ENCODE measurements around the gene IMMP2L. TPM values are rescaled to one million over a fixed set of nuclear protein-coding genes. Genes with fewer than 3 reads are reported as not detected.

The IMMP2L gene
- total RNA-seq, 4 donors from 2014 or later = 12.4 to 31.7 (median 22.8) TPM

DNA sequence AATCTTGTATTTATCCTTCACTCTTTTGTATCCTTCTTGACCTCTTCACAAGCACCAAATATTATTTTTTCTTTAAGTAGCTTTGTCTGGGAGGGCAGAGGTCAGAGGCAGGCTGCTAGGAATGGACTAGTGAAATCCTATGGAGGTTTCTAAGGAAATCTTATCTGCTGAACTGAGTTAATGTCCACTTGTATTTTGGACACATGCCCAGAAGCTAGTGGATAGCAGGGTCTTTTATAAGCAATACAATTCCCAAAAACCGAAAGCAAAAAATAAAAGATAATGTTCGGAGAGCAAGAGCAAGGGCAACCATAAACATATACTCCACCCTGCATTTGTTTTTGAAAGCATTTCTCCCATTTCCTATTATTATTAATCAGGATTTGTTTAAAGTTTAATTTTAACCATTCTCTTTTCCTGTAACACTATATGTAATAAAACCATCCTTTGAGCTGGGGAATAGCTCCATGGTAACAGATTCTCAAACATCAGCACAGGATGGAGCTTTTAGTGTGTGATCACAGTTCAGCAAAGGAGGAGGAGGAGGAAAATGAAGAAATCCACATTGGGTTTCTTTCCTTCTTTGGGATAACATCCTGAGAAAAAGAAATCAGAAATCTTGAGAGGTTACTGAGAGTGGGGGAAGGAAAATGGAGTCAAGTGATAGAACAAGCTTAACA is 799.6 kb downstream of the IMMP2L start:
- no peak for ATAC-seq (ENCODE audit: low FRiP score)
- TF ChIP-seq, protein P1, sequence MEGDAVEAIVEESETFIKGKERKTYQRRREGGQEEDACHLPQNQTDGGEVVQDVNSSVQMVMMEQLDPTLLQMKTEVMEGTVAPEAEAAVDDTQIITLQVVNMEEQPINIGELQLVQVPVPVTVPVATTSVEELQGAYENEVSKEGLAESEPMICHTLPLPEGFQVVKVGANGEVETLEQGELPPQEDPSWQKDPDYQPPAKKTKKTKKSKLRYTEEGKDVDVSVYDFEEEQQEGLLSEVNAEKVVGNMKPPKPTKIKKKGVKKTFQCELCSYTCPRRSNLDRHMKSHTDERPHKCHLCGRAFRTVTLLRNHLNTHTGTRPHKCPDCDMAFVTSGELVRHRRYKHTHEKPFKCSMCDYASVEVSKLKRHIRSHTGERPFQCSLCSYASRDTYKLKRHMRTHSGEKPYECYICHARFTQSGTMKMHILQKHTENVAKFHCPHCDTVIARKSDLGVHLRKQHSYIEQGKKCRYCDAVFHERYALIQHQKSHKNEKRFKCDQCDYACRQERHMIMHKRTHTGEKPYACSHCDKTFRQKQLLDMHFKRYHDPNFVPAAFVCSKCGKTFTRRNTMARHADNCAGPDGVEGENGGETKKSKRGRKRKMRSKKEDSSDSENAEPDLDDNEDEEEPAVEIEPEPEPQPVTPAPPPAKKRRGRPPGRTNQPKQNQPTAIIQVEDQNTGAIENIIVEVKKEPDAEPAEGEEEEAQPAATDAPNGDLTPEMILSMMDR (IDR thresholded peaks at IDR 0.05) = no peak
- no peak for DNase-seq (ENCODE audit: low spot score)

DNA sequence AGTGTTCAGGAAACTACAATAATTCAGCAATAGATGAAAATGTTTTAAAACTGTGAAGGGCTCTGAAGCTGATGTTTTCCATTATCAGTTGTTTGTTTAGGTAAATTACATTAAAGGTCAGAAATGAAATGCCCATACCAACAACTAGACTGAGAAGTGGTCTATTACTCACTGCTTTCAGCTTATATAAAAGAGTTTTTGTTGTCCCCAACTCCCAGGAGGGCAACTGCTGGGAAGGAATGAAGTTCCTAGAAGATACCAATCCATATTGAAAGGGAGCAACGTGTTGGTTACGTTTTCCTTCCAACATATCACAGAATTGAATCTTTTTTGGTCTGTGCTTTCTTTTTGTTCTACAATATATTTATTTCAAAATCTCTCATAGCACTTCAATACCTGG is 802.0 kb downstream of the IMMP2L start:
- ATAC-seq (ENCODE audit: low FRiP score) (no peak), DNase-seq (ENCODE audit: low spot score) (no peak)
- TF ChIP-seq, protein P1 (IDR thresholded peaks at IDR 0.05) = no peak

DNA sequence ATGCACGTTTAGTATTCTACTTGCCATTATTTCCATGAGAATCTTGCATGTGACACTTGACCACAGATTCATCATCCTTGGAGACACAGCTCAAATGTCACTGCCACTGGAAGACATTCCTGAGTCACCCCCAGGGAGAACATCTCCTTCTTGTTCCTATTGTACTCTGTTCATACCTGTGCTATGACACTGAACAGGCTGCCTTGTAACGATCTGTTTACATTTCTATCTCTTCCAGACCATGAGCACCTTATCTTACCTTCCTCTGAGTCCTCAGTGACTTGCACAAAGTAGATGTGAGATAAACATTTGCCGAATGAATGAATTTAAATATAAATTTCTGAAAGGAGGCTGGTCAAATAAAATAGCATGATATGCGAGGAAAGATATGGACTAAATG is 803.2 kb downstream of the IMMP2L start:
- TF ChIP-seq, protein P1 (IDR thresholded peaks at IDR 0.05) = no peak
- DNase-seq (ENCODE audit: low spot score) (no peak), ATAC-seq (ENCODE audit: low FRiP score) (no peak)

DNA sequence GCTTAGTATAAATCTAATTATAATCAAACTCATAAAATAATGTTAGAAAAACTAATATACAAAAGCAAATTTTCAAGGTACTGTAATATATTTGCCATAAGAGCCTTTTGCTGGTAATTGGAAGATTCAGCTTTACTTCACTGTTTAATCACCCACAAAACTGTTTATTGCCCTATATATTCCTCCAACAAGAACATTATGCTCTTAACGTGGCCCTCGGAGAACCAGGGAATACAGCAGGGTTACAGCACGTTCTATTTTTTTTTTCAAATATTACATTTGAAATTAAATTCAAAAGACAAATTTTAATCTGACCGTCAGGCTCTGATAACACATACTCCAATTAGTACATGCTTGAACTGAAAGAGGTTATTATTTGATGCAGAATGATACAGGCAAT is 807.6 kb downstream of the IMMP2L start:
- ATAC-seq (ENCODE audit: low FRiP score) (no peak), DNase-seq (ENCODE audit: low spot score) (no peak)
- TF ChIP-seq, protein P1 (IDR thresholded peaks at IDR 0.05) = no peak

DNA sequence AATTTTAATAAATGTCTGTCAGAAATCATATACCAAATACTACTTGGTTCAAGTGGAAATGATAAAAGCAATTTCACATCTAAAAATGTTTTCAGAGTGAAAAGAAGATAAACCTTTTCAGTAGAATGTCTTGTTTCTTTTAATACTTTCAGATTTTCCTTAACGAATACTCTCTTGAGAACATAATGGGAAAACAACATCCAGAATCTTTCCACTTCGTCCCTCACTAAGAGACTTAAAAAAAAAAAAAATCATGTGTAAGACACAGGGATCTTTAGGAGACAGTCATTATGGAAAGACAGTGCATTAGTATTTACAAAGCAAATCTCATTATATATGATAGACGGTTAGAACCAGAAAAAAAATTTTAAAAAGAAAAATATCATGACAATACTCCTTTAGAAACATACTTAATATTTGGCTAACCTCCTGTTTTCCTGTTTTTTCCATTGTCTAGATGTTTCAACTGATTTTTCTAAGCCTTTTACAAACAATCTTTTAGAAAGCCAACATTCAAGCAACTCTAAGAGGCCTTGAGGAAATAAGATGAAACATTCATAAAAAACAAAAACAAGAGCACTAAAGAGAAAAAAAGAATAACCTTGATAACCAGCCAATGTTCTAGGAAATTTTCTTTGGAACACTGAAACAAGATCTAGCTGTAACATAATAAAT is 811.2 kb downstream of the IMMP2L start:
- no peak for ATAC-seq (ENCODE audit: low FRiP score)
- TF ChIP-seq, protein P1 (IDR thresholded peaks at IDR 0.05) = no peak
- DNase-seq (ENCODE audit: low spot score) = no peak

DNA sequence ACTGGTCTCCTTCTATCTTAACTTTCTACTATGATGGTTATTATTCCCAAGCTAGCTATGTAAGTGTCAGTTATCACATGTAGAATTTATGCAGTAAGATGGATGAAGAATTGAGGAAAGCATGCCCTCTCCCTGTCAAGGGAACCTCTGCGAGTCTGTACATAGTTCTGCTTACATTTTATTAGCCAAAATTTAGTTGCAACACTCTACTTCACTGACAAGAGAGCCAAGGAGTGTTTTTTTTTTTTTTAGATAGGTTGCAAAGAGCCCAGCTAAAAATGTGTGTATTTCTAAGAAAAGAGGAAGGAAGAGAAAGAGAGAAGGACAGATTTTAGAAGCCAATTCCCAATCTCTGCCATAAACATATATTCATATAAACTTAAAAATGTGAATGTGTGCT is 829.1 kb downstream of the IMMP2L start:
- no peak for ATAC-seq (ENCODE audit: low FRiP score)
- TF ChIP-seq, protein P1 (IDR thresholded peaks at IDR 0.05) = no peak
- DNase-seq (ENCODE audit: low spot score) = no peak

DNA sequence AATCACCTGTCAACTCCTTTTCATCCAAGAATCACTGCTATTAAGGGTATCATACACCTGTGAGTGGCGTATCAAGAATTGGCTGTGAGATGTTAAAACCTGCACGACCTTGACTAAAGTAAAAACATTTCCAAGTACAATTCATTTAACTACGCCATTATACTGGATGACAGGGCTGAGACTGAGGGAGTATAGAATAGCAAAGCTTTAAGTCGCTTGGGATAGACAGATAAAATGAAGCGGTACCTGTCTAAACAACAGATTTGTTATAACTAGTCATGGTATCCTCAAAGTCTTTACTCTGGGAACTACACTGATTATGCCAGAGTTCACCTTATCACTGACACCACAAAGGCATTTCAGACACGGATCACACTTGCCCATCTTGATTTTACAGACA is 837.5 kb downstream of the IMMP2L start:
- ATAC-seq (ENCODE audit: low FRiP score) = no peak
- TF ChIP-seq, protein P1 (IDR thresholded peaks at IDR 0.05) = no peak
- no peak for DNase-seq (ENCODE audit: low spot score)
